Neutrophil (primary cell): ENCODE results near the gene CERK.
A peak's percentile ranks its signal among the peaks of the same experiment; 100 is the strongest.

ENCODE experiments used
- H3K27ac ChIP-seq: fragments of 200-600 bp; sonication (generic); 2 replicates; pipeline ENCODE4 v1.5.1; 2016; ENCODE audit warnings: mild to moderate bottlenecking, moderate library complexity
- H3K27me3 ChIP-seq: fragments of 200-600 bp; sonication (generic); 2 replicates; pipeline ENCODE4 v1.6.0; 2016; ENCODE audit warnings: mild to moderate bottlenecking
- H3K36me3 ChIP-seq: fragments of 200-600 bp; sonication (generic); 2 replicates; pipeline ENCODE4 v1.5.1; 2017
- H3K4me1 ChIP-seq, 2 experiments: fragments of 200-600 bp in 1 of 2; sonication (generic) in 1 of 2; 1 replicate in 1 of 2; 2 replicates in 1 of 2; pipeline versions ENCODE4 v1.5.1 to v1.6.1; 2013 to 2016; ENCODE audit warnings: low read depth in 1 of 2, low read length in 1 of 2, mild to moderate bottlenecking in 1 of 2, moderate library complexity in 1 of 2; ENCODE audit not compliant: control insufficient read depth in 1 of 2, insufficient read depth in 1 of 2
- H3K4me3 ChIP-seq, 2 experiments: fragments of 200-600 bp in 1 of 2; sonication (generic) in 1 of 2; 1 replicate in 1 of 2; 2 replicates in 1 of 2; pipeline ENCODE4 v1.5.1; 2013 to 2016; ENCODE audit warnings: low read depth in 1 of 2, low read length in 1 of 2, mild to moderate bottlenecking in 1 of 2, moderate library complexity in 1 of 2
- H3K9me3 ChIP-seq: fragments of 200-600 bp; sonication (generic); 2 replicates; pipeline ENCODE4 v1.5.1; 2016
- CTCF ChIP-seq: fragments of 200-600 bp; sonication (generic); IDR thresholded peaks from 2 replicates; pipeline ENCODE4 v1.5.1; 2016; ENCODE audit warnings: antibody characterized with exemption

The CERK gene

DNA sequence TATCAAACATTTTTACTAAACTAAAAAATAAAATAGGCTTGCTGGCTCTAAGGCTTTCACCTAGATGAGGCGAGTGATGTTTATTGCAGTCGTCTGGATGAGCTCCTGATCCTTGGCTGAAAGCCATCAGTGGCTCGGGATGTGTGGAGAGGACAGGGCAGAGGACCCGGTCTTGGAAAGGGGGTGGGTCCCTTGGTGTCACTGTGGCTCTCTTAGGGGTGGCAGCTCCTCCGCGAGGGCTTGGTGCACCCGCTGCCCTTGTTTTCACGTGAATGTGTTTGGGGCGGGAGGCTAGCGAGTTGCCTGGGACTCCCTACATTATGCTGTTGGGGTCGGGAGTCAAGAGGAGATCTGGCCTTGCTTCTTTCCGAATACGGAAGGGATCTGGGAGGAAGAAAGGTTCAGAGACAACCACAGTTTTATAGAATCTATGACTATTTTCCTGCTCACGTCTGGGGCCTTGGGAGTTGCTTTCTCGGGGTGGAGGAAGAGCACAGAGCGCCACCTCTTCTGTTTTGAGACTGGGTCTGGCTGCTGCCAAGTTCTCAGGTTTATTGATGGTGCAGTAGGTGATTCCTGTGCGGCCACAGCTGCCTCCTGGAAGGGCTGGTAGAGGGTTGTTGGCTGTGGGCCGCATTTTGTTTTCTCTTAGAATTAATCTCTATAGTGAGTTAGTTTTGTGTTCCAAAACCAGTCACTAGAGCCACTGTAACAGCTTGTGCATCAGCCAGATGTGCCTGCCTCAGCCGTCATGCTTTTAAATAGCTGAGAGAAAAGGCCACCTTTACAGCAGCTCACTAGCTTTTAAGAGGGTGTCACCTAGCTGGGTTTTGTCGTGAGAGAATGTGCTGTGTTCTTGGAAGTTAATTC, 37.2 kb upstream of the CERK start:
- Histone ChIP-seq H3K4me3 (peak overlapping the region; percentile 56 to 62), H3K27ac (peak overlapping the region; percentile 98), H3K9me3 (no peaks in the 10 kb centered on the region), H3K27me3 (no peaks in the 10 kb centered on the region), H3K4me1 (peaks cover 52 to 53% of the 10 kb centered on the region in 2 experiments), H3K36me3 (no peaks in the 10 kb centered on the region)
- no peak for TF ChIP-seq CTCF

- Histone ChIP-seq H3K36me3 (peaks cover under 1% of the 10 kb centered on the region), H3K9me3 (no peaks in the 10 kb centered on the region), H3K27me3 (no peaks in the 10 kb centered on the region), H3K4me1 (peaks cover 52 to 53% of the 10 kb centered on the region in 2 experiments), H3K27ac (peak overlapping the region; percentile 98), H3K4me3 (peak overlapping the region; percentile 56 to 62)
- no peak for TF ChIP-seq CTCF
Measured at GRCh38 chr22:46774253-46774979, 36.4 kb upstream of the CERK start.

DNA sequence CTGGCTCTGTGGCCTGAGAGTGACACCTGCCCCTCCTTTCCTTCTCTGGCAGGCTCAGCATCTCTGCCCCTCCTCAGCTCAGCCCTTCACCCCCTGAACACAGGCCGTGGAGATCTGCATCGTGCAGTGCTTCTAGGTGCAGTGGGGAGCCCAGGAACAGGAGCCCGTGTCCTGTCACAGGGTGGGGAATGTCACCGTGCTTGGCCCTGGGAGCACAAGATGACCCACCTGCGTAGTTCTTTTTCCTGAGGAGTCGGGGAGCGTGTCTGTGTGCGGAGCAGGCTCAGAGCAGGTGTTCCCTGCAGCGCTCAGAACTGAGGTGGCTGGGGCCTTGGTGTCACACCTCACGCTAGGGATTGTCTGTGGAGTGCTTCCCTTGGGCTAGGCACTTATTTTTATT, 35.0 kb upstream of the CERK start:
- TF ChIP-seq CTCF = no peak
- no peaks in the 10 kb centered on the region for H3K27me3 ChIP-seq
- H3K9me3 ChIP-seq = no peaks in the 10 kb centered on the region
- H3K4me1 ChIP-seq = peaks cover 52 to 53% of the 10 kb centered on the region in 2 experiments
- peak overlapping the region; percentile 98 for H3K27ac ChIP-seq
- H3K36me3 ChIP-seq = peaks cover 4% of the 10 kb centered on the region
- no peak overlapping the region for H3K4me3 ChIP-seq

DNA sequence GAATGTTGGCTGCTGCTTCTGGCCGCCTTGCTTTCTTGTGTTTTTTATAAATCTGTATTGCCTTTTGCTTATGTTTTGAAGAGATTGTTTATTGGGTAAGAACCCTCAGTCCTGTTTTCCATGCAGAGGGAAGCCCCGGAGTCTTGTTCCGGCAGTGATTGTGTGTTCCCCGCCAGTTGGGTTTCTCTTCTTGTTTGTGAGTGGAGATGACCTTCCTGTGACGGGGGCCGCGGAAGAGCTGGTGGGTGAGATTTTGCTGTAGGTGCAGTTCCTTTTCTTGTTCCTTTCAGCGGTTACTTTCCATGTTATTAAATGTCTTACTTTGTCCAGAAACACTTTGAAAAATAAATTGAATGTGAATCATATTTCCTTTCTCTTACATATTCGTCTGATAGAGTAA, 32.7 kb upstream of the CERK start:
- no peaks in the 10 kb centered on the region for H3K9me3 ChIP-seq
- TF ChIP-seq CTCF = no peak
- H3K36me3 ChIP-seq = peaks cover 4% of the 10 kb centered on the region
- H3K27ac ChIP-seq = peak overlapping the region; percentile 58
- H3K4me3 ChIP-seq = no peak overlapping the region
- no peaks in the 10 kb centered on the region for H3K27me3 ChIP-seq
- peaks cover 30% of the 10 kb centered on the region in 2 experiments for H3K4me1 ChIP-seq

DNA sequence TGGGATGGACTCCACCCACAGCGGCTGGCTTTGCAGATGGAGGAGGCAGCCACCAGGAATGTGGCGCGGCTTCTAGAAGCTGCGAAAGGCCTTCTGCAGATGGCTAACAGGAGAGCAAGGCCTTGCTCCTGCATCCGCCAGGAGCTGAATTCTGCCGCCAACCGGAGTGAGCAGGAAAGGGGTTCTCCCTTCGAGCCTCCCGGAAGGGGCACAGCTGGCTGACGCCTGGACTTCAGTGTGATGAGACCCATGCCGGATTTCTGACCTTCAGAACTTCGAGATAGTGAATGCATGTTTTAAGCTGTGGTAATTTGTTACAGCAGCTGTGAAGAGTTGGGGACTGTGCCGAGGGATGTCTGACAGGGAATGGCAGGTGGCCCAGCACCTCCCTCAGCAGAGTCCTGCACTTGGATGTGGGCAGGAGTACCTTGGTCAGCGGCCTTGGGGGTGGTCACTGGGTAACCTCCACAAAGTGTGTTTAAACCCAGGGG, 32.1 kb upstream of the CERK start:
- H3K36me3 ChIP-seq = peaks cover 4% of the 10 kb centered on the region
- no peaks in the 10 kb centered on the region for H3K27me3 ChIP-seq
- H3K27ac ChIP-seq = peak overlapping the region; percentile 58
- no peaks in the 10 kb centered on the region for H3K9me3 ChIP-seq
- peaks cover 24 to 25% of the 10 kb centered on the region in 2 experiments for H3K4me1 ChIP-seq
- H3K4me3 ChIP-seq = no peak overlapping the region
- TF ChIP-seq CTCF = no peak
